PC-3 (cell line): ENCODE data around the gene KANSL1L. TPM values are rescaled to one million over a fixed set of nuclear protein-coding genes. Genes with fewer than 3 reads are reported as not detected.

ENCODE experiments used
- ATAC-seq: fragments of 200-7000 bp; cut with Tn5 transposase; 2 replicates; pipeline ENCODE4 v1.9.1; 2020; ENCODE audit warnings: mild to moderate bottlenecking, moderate library complexity
- BruUV-seq: library from RNA; stranded (reverse); fragments of 400-500 nt; replicated peaks from 2 replicates; lab custom pipeline; 2021; lab: Mats Ljungman, UMichigan
- CTCF ChIA-PET: fragments of 300-600 bp; sonication (Branson Sonifier 250); formaldehyde crosslinking; loops from one replicate; lab custom pipeline; 2022; ENCODE audit warnings: antibody characterized with exemption; lab: Charles Lee
- POLR2A ChIA-PET: fragments of 300-600 bp; sonication (Branson Sonifier 250); formaldehyde crosslinking; loops from one replicate; lab custom pipeline; 2022; ENCODE audit warnings: antibody characterized with exemption; ENCODE audit not compliant: unreplicated experiment; lab: Charles Lee
- DNase-seq: peaks from one replicate; pipeline ENCODE4 v3.0.0-alpha.2; 2015
- H2AFZ ChIP-seq: fragments of 300-600 bp; sonication (generic); 2 replicates; pipeline ENCODE4 v1.6.0; 2016; ENCODE audit warnings: antibody characterized with exemption, low read length
- H3F3A ChIP-seq: fragments of 300-600 bp; sonication (generic); one replicate; pipeline ENCODE4 v1.6.0; 2017; ENCODE audit warnings: antibody characterized with exemption, low read length, control low read depth, mild to moderate bottlenecking; ENCODE audit not compliant: unreplicated experiment
- H3K27ac ChIP-seq: fragments of 300-600 bp; sonication (generic); 2 replicates; pipeline ENCODE4 v1.5.1; 2016; ENCODE audit warnings: mild to moderate bottlenecking, low read length
- H3K27me3 ChIP-seq: fragments of 300-600 bp; sonication (generic); 2 replicates; pipeline ENCODE4 v1.6.1; 2016; ENCODE audit warnings: low read length, mixed read lengths
- H3K36me3 ChIP-seq: fragments of 300-600 bp; sonication (generic); 2 replicates; pipeline ENCODE4 v1.6.1; 2016; ENCODE audit warnings: low read depth, mixed run types, low read length, mixed read lengths
- H3K4me1 ChIP-seq: fragments of 300-600 bp; sonication (generic); 2 replicates; pipeline ENCODE4 v1.5.1; 2016; ENCODE audit warnings: low read length; ENCODE audit not compliant: insufficient read depth
- H3K4me2 ChIP-seq: fragments of 300-600 bp; sonication (generic); 2 replicates; pipeline ENCODE4 v1.6.0; 2016; ENCODE audit warnings: low read length
- H3K4me3 ChIP-seq: fragments of 300-600 bp; sonication (generic); 2 replicates; pipeline ENCODE4 v1.5.1; 2016; ENCODE audit warnings: mild to moderate bottlenecking, low read length, mixed read lengths
- H3K79me2 ChIP-seq: fragments of 300-600 bp; sonication (generic); 2 replicates; pipeline ENCODE4 v1.6.1; 2017; ENCODE audit warnings: low read length, mixed read lengths
- H3K9ac ChIP-seq: fragments of 300-600 bp; sonication (generic); 2 replicates; pipeline ENCODE4 v1.6.0; 2016; ENCODE audit warnings: mild to moderate bottlenecking, low read length
- H3K9me2 ChIP-seq: fragments of 300-600 bp; sonication (generic); replicated peaks from 2 replicates; pipeline ENCODE4 v1.6.1; 2016; ENCODE audit warnings: mixed run types, low read length, mixed read lengths
- H3K9me3 ChIP-seq: fragments of 300-600 bp; sonication (generic); 2 replicates; pipeline ENCODE4 v1.6.1; 2016; ENCODE audit warnings: low read length, mixed read lengths
- H4K20me1 ChIP-seq: fragments of 300-600 bp; sonication (generic); 2 replicates; pipeline ENCODE4 v1.6.1; 2016; ENCODE audit warnings: low read length, mixed read lengths
- CTCF ChIP-seq: fragments of 300-600 bp; sonication (generic); conservative IDR thresholded peaks from 2 replicates; pipeline ENCODE4 v1.5.1; 2017; ENCODE audit warnings: antibody characterized with exemption, low read depth, mild to moderate bottlenecking, low read length
- EZH2 ChIP-seq: fragments of 300-600 bp; sonication (generic); IDR thresholded peaks from one replicate; pipeline ENCODE4 v1.6.1; 2017; ENCODE audit warnings: antibody characterized with exemption, mild to moderate bottlenecking, low read length; ENCODE audit not compliant: unreplicated experiment
- EZH2phosphoT487 ChIP-seq: fragments of 300-600 bp; sonication (generic); IDR thresholded peaks from 2 replicates; pipeline ENCODE4 v1.6.1; 2018; ENCODE audit warnings: mild to moderate bottlenecking, antibody characterized with exemption, low read length, borderline replicate concordance
- intact Hi-C: fragments of 100-400 bp; cut with micrococcal nuclease; formaldehyde crosslinking; loops from 2 replicates; pipeline ENCODE4 v1.9.0; 2023
- total RNA-seq: library from RNA; depleted of rRNA; stranded (reverse); fragments of >200 nt; gene quantifications from 2 replicates; pipeline ENCODE4 v1.2.3, GENCODE V29; 2014

Gene KANSL1L
- total RNA-seq, 1 experiment from 2014 or later = 2.3 TPM

- no peak for DNase-seq
- Histone ChIP-seq H3K36me3 (no peaks in the 10 kb centered on the region), H3K27me3 (no peaks in the 10 kb centered on the region), H3K27ac (no peak overlapping the region), H3K9me2 (no peaks in the 10 kb centered on the region), H3K9ac (no peak overlapping the region), H3K4me3 (no peak overlapping the region), H3F3A (peaks cover 6% of the 10 kb centered on the region), H4K20me1 (no peaks in the 10 kb centered on the region), H3K9me3 (no peaks in the 10 kb centered on the region), H2AFZ (no peak overlapping the region), H3K4me1 (peaks cover 15% of the 10 kb centered on the region), H3K4me2 (no peak overlapping the region), H3K79me2 (peaks cover 14% of the 10 kb centered on the region; the same call in 1 of the 2 replicates)
- intact Hi-C loops = no loop called here
- no peak for ATAC-seq
- TF ChIP-seq EZH2phosphoT487 = no peak
- no peak for TF ChIP-seq EZH2
- TF ChIP-seq CTCF = no peak
- no TSS peak for BruUV-seq
- ChIA-PET CTCF (no interaction called here), POLR2A (no interaction called here)
Measured at GRCh38 chr2:210167227-210167626, 4.0 kb downstream of the KANSL1L start.

GRCh38 chr2:210162466-210163124 lies 8.6 kb downstream of the KANSL1L start:
- Histone ChIP-seq H3K4me3 (no peak overlapping the region), H3K4me1 (no peaks in the 10 kb centered on the region), H3K27me3 (no peaks in the 10 kb centered on the region), H3K4me2 (no peak overlapping the region), H3K79me2 (no peaks in the 10 kb centered on the region), H2AFZ (no peak overlapping the region), H3K9me2 (no peaks in the 10 kb centered on the region), H3K9me3 (no peaks in the 10 kb centered on the region), H3F3A (no peaks in the 10 kb centered on the region), H3K27ac (no peak overlapping the region), H3K36me3 (no peaks in the 10 kb centered on the region), H4K20me1 (no peaks in the 10 kb centered on the region), H3K9ac (no peak overlapping the region)
- DNase-seq = no peak
- ChIA-PET POLR2A (no interaction called here), CTCF (no interaction called here)
- intact Hi-C loops = no loop called here
- no TSS peak for BruUV-seq
- TF ChIP-seq EZH2 (no peak), CTCF (no peak), EZH2phosphoT487 (no peak)
- ATAC-seq = no peak

- H3K4me2 ChIP-seq = no peak overlapping the region
- no peaks in the 10 kb centered on the region for H3K79me2 ChIP-seq
- ChIA-PET CTCF (no interaction called here), POLR2A (no interaction called here)
- no peaks in the 10 kb centered on the region for H4K20me1 ChIP-seq
- BruUV-seq = no TSS peak
- H3K9ac ChIP-seq = no peak overlapping the region
- no peaks in the 10 kb centered on the region for H3K9me2 ChIP-seq
- no peak overlapping the region for H2AFZ ChIP-seq
- no peaks in the 10 kb centered on the region for H3K4me1 ChIP-seq
- H3F3A ChIP-seq = no peaks in the 10 kb centered on the region
- DNase-seq (no peak), ATAC-seq (no peak)
- no peaks in the 10 kb centered on the region for H3K27me3 ChIP-seq
- no peaks in the 10 kb centered on the region for H3K9me3 ChIP-seq
- TF ChIP-seq CTCF (no peak), EZH2 (no peak), EZH2phosphoT487 (no peak)
- H3K36me3 ChIP-seq = no peaks in the 10 kb centered on the region
- intact Hi-C loops = no loop called here
- H3K27ac ChIP-seq = no peak overlapping the region
- no peak overlapping the region for H3K4me3 ChIP-seq
Measured at GRCh38 chr2:210159059-210159458, 12.2 kb downstream of the KANSL1L start.
